Measurements from ENCODE around the gene DISP2.
A peak's percentile ranks its signal among the peaks of the same experiment; 100 is the strongest.

The DISP2 gene

DNA sequence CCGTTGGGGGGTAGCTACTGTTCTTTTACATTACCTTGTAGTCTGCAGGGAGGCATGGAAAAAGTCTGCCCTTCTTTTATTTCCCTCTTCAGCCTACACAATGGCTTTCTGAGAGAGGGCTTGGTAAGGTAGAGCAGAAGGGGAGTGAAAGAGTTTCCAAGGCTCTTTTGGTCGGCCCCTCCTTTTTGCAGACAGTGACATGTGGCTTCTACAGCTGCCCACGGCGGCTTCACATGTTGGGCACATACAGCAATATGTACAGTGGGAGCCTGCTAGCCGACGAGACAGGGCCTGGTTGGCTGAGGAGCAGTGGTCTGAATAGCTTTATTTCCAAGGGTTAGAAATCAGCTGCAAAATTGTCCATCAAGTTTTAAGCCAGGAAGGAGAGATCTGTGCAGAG lies 30.6 kb upstream of the DISP2 start:
- no peak for DNase-seq

DNA sequence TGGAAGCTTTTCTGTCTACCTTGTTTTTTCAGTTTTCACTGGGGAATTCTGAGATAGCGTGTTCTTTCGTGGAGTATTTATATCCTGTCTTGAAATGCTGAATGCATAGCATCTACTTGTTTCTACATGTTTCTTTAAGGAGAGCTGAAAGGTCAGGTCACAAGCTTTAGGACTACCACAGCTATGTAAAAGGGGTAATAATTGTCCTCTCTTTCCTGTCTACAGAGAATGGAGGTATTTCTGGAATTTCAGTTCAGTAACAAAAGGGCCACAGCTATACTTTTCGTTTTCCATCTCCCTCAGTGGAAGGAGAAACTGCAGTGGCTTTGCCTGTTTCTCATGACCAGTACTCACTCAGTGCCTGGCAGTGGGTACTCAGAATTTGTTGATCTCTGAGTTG lies 29.8 kb upstream of the DISP2 start:
- DNase-seq, result no peak

GRCh38 chr15:40328751-40329150 lies 29.3 kb upstream of the DISP2 start:
- no peak for DNase-seq

DNA sequence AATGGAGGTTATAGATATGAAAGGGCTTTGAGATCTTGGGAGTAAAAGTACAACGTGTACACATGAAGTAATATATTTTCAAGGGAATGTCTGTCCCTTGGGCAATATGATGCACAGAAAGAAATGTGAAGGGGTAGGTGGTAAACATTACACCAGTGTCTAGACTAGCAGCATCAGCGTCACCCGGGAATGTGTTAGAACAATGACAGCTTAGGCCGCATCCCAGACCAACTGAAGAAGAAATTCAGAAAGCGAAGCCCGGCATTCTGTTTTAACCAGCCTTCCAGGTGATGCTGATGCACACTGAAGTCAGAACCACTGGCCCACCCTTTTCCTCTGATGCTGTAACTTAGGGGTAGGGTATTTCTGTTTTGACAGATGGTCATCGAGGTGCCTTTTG lies 28.2 kb upstream of the DISP2 start:
- no peak for DNase-seq

- no peak for DNase-seq
Observed at GRCh38 chr15:40330368-40330836, 27.6 kb upstream of the DISP2 start.

- no peak for DNase-seq
Observed at GRCh38 chr15:40331026-40331425, 27.0 kb upstream of the DISP2 start.

DNA sequence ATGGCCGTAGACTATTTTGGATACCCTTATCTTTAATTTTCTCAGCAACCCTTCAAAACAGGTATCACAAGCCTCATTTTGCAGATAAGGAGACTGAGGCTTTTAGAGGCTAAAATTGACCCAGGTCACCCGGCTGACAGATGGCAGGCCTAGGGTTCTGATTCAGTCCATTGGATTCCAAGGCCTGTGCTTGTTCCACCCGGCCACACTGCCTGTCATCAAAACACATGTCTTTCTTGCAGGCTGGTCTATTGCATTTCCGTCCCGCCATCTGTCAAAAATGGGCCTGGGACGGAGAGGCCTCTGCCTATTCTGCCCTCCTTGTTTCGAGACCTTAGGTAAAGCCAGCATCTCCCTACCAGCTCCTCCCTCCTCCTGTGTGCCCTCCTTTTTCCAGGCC lies 26.4 kb upstream of the DISP2 start:
- DNase-seq, result no peak

GRCh38 chr15:40332113-40332781 lies 25.8 kb upstream of the DISP2 start:
- no peak for DNase-seq

DNA sequence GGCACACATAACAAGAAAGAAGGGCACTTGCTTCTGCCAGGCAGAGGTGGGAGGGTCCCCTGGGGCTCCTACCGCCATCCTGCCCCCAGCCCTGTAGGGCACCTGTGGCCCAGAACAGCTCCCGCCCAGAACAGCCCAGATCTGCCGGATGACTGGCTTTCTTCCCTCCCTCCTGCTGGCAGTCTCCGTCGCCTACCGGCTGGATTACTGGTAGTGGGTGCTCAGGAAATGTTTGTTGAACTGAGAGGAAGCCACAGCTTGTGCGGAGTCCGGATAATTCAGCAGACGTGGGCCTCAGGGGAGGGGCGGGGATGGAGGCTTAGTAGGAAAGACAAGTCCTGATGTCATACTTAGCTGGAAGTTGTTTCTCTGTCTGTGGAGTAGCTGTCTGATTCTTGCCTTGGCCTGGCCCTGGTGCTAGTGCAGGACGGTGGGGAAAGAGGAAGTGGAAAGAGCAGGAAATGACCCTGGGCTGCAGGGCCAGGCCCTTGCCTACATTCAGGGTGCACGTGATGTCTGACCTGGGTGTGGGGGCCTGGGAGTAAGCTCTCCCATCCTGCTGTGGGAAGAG lies 24.0 kb upstream of the DISP2 start:
- peak; percentile 78 for DNase-seq

DNA sequence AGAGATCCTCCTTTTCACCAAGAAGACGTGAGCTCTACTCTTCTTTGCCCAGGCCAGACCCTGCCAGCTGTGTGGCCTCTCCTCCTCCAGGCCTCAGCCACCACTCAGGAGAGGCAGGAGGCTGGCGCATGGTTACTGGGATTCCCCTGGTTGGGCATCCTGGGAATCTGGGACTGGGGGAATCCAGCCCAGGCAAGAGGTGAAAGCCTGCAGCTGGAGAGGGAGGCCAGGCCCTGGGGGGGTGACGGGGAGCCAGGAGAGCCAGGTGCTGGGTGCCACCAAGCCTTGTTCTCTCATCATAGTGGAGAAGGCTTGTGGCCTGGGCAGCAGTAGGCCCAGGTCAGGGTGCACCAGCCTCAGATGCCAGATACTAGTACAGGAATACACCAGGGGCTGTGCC lies 23.5 kb upstream of the DISP2 start:
- no peak for DNase-seq

- no peak for DNase-seq
Observed at GRCh38 chr15:40334941-40335795, 22.9 kb upstream of the DISP2 start.

- no peak for DNase-seq
Observed at GRCh38 chr15:40335938-40336743, 21.9 kb upstream of the DISP2 start.

- DNase-seq, result no peak
Observed at GRCh38 chr15:40336744-40337122, 21.3 kb upstream of the DISP2 start.

DNA sequence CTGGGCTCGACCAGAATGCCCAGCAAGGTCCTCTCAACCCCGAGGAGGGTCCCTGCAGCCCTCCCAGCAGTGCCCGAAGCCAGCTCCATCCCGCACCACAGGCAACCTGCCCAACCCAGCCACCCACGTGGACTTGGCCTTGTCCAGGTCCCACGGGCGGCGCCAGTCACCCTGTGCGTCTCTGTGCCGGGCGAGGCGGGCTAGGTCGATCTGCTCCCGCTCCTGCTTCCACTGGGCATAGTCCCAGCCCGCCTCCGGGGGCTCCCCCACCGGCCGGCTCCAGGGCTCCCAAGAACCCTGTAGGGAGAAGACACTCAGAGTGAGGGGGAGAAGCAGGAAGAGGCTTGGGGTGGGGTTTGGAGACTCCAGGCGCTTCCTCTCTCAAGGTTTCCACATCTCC lies 20.4 kb upstream of the DISP2 start:
- DNase-seq, result no peak

DNA sequence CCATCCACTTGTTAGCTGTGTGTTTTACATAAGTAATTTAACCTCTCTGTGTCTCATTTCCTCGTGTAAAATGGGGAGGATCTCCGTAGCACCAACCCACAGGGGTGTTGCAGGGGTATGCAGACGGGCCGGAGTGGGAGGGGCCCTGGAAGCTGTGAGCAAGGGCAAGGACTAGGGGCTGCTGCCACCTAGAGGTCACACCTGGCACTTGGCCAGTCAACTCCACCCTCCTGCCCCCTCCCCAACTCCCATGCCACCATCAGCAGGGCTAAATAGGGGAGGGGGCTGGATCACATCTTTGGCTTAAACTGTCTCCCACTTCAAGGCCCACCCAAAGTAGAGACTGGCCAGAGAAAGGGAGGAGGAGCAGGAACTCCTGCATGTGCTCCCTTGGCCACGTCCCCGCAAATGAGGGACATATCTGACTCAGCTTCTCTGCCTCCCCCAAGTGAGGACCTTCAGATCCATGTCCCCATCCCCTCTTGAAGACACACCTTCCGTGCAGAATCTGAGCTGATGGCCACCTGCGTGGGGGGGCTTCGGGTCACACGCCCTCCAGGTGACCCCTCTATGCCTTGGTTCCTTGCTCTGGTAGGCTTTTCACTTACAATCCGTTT lies 19.9 kb upstream of the DISP2 start:
- peak; percentile 69 for DNase-seq

DNA sequence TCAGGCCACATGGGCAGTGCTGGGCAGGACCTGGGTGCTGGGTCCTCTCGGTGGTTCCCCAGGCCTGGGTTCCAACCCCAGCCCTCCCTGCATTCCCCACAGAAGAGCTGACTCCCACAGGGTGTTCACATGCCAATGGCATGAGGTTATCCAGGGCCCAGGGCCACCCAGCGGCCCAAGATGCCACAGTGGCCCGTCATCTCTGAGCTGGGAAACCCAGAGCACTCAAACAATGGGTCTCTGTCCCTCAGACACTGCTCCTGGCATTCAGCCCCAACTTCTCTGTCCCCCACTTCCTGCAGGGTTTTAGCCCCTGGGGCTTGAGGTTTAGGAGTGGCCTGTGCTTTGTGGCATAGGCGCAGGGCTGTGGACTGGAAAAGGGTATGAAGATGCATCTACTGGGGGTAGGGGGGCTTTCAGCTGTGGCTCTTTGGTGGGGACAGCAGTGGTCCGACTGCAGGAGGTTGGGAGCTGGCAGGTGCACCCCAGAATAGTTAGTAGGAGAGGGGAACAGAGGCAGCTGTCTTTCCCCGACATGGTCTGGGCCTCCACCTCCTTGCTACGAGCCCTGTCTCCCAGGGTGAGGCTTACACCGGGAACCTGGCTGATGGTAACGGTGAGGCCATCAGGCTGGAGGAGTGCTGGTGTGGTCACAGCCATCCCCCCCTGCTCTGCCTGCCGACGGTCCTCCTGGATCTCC lies 18.9 kb upstream of the DISP2 start:
- DNase-seq, result no peak

DNA sequence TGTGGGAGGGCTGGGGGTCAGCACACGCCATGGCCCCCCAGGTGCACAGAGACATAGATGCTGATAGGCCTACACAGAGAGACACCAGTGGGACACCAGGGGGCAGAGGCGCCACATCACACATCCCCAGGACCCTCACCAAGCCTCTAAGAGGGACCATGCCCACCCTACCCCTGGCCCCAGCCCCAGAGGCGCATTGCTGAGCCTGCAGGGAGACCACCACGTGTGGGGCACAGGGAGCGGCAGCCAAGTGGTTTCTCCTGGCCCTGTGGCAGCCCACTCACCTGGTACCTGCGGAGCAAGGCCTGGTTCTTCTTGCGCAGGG lies 18.4 kb upstream of the DISP2 start:
- DNase-seq, result no peak

GRCh38 chr15:40340038-40340739 lies 17.8 kb upstream of the DISP2 start:
- DNase-seq, result peak; percentile 64

GRCh38 chr15:40340740-40341400 lies 17.1 kb upstream of the DISP2 start, which contains the start of gene CCDC9B:
CCDC9B (minus strand) TSS chr15:40340939; CDS start chr15:40340819, 120 bp downstream.
- peak; percentile 78 for DNase-seq

GRCh38 chr15:40342416-40343320 lies 15.4 kb upstream of the DISP2 start:
- no peak for DNase-seq

Data from left hindlimb (tissue), 1 donor.